Lower leg skin (tissue), 4 donors: ENCODE measurements around the gene TRIM67. TPM values are rescaled to one million over a fixed set of nuclear protein-coding genes. Genes with fewer than 3 reads are reported as not detected.
"Not testable (repeated sequence)": the region's sequence is repeated elsewhere in the genome, so short reads cannot be mapped to it uniquely, and the experiment has no call there.

Experiments used
- DNase-seq, 2 donors: peaks; one replicate each; pipeline ENCODE4 v3.0.0-alpha.2; 2019; ENCODE audit warnings: low spot score in 2 of 2
- H3K4me3 ChIP-seq: fragments of 200-600 bp; sonication (generic); 2 replicates; pipeline ENCODE4 v1.5.1; 2017; ENCODE audit warnings: mild to moderate bottlenecking, low read depth; ENCODE audit not compliant: poor library complexity, severe bottlenecking
- POLR2A ChIP-seq, 2 donors: fragments of 450-650 bp; IDR thresholded peaks; one replicate each; pipeline ENCODE4 v1.6.1; 2016 to 2017; ENCODE audit warnings: antibody characterized with exemption in 2 of 2, mild to moderate bottlenecking in 1 of 2, moderate library complexity in 1 of 2
- WGBS, 2 donors: methylation state at CpG; one replicate each; pipeline ENCODE4 v1.1.5; 2018; 5-methylcytosine and 5-hydroxymethylcytosine counted together
- intact Hi-C: fragments of 100-400 bp; cut with DNase I; formaldehyde crosslinking; loops from one replicate; pipeline ENCODE4 v1.15.0; 2023; ENCODE audit warnings: low total_unique reads
- total RNA-seq, 4 donors: library from RNA; depleted of rRNA; stranded (reverse); fragments of >200 nt; gene quantifications; one replicate each; pipeline ENCODE4 v1.1.0, GENCODE V29; 2016
- TF ChIP-seq, protein P1 (sequence below), 3 donors: fragments of 450-650 bp; IDR thresholded peaks; one replicate each; pipeline ENCODE4 v1.5.1; 2016; ENCODE audit warnings: antibody characterized with exemption in 3 of 3, mild to moderate bottlenecking in 3 of 3, moderate library complexity in 2 of 3

TRIM67 gene
- total RNA-seq, 4 donors from 2014 or later: 0.03 to 0.29 TPM; not detected in 2

DNA sequence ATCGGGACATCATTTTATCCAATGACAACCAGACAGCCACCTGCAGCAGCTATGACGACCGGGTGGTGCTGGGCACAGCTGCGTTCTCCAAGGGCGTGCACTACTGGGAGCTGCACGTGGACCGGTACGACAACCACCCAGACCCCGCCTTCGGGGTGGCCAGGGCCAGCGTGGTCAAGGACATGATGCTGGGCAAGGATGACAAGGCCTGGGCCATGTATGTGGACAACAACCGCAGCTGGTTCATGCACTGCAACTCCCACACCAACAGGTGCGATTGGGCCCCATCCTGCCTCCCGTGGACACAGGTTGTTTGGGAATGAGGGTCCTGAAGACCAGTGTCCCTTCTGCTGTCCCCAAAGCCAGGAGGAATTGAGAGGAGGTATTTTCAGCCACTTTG lies 47.1 kb downstream of the TRIM67 start:
- intact Hi-C loops: loop anchor here (5.0 to 10.0 kb wide), 2 partner anchors 292 to 404 kb away; no protein-coding TSS in a partner anchor
- no peak overlapping the region for H3K4me3 ChIP-seq
- DNase-seq: no peak
- no peak for TF ChIP-seq POLR2A (IDR thresholded peaks at IDR 0.05)
- TF ChIP-seq, protein P1, sequence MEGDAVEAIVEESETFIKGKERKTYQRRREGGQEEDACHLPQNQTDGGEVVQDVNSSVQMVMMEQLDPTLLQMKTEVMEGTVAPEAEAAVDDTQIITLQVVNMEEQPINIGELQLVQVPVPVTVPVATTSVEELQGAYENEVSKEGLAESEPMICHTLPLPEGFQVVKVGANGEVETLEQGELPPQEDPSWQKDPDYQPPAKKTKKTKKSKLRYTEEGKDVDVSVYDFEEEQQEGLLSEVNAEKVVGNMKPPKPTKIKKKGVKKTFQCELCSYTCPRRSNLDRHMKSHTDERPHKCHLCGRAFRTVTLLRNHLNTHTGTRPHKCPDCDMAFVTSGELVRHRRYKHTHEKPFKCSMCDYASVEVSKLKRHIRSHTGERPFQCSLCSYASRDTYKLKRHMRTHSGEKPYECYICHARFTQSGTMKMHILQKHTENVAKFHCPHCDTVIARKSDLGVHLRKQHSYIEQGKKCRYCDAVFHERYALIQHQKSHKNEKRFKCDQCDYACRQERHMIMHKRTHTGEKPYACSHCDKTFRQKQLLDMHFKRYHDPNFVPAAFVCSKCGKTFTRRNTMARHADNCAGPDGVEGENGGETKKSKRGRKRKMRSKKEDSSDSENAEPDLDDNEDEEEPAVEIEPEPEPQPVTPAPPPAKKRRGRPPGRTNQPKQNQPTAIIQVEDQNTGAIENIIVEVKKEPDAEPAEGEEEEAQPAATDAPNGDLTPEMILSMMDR (IDR thresholded peaks at IDR 0.05): no peak
- WGBS, 2 donors: 93 to 97% methylated on average over 8 to 13 of the region's 14 CpGs

DNA sequence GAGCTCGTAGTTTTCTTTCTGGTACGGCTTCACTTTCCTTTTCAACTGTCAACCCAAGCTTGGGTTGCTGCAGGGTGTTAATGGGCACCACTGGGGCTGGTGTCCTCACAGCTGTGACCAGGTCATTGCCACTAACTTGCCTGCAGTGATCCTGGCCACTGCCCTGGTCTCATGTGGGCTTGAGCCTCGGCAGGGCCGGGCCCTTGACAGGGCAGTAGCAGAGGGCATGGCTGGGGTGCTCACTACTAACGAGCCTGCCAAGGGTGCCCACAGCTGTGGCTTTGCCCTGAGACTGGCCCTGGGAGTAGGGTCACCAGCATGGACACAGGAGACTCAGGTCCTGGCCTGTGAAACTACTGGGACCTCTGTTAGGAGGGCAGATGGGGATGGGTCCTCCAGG lies 47.7 kb downstream of the TRIM67 start:
- 77 to 95% methylated on average over 3 to 4 of the region's 5 CpGs for WGBS, 2 donors
- H3K4me3 ChIP-seq: no peak overlapping the region
- TF ChIP-seq, protein P1 (IDR thresholded peaks at IDR 0.05): no peak
- TF ChIP-seq POLR2A (IDR thresholded peaks at IDR 0.05): no peak
- DNase-seq: no peak
- intact Hi-C loops: loop anchor here (5.0 to 10.0 kb wide), 2 partner anchors 292 to 405 kb away; no protein-coding TSS in a partner anchor

DNA sequence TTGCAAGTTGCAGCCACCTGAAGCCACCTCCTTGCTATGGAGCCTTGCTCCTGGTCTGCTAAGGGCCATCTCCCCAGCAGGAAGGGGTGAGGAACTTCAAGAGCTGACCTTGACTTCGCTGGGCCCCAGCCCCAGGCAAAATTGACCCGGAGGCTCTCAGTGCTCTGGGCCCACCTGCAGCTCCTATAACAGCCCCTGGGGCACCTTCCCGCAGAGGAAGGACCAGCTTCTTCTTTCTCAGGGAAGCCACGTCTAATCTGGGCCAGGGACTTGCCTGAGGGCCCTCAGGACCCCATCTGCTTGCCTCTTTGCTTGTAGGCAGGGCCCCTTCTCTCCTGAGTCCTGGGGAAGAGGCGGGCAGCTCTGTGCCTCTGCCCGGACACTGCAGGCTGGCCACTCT lies 48.3 kb downstream of the TRIM67 start:
- intact Hi-C loops: no loop called here
- 86 to 96% methylated on average over 3 to 5 of the region's 6 CpGs for WGBS, 2 donors

DNA sequence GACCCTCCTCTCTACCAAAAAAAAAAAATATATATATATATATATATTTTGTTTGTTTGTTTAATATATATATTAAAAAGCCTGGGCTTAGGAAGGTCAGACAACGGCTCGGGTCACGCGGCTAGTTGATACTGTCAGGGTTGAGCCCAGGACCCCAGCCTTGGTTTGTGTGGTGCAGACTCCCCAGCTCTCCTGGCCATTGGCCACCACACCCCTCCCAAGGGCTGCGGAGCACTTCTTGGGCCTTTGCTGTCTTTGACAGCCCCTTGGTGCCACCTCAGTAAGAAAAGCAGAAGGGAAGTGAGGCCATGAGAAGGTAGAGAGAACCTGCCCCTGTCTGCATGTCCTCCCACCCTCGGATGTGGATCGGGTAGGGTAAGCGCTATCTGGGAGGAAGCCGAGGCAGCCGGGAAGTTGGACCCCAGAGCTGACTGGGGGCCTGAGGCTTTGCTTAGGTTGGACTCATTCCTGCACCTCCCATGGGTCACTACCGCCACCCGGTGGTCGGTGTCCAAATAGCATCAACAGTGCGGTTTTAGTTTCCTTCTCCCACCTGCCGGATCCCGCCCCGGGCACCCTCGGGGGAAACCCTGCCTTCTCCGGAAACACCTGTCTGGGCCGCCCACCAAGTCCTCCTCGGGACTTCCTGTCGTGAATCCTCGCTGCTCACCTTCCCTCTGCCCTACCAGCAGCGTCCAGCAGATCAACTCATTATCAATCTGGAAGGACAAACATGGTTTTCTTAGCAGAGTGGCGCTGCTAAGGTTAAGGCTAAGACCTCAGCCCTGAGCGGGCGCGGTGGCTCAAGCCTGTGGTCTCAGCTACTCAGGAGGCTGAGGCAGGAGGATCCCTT lies 49.4 kb downstream of the TRIM67 start:
- 20% methylated on average over 25 to 28 of the region's 28 CpGs for WGBS, 2 donors
- intact Hi-C loops: no loop called here
- no peak for TF ChIP-seq POLR2A (IDR thresholded peaks at IDR 0.05)
- TF ChIP-seq, protein P1 (IDR thresholded peaks at IDR 0.05): peak in 1 of 3 donors; percentile 70
- H3K4me3 ChIP-seq: peak overlapping the region; percentile 21
- peak; percentile 63 to 96 for DNase-seq

More for the DNA sequence above, 48.3 kb downstream of the TRIM67 start:
- TF ChIP-seq POLR2A (IDR thresholded peaks at IDR 0.05): no peak
- TF ChIP-seq, protein P1 (IDR thresholded peaks at IDR 0.05): no peak
- H3K4me3 ChIP-seq: no peak overlapping the region
- DNase-seq: no peak

DNA sequence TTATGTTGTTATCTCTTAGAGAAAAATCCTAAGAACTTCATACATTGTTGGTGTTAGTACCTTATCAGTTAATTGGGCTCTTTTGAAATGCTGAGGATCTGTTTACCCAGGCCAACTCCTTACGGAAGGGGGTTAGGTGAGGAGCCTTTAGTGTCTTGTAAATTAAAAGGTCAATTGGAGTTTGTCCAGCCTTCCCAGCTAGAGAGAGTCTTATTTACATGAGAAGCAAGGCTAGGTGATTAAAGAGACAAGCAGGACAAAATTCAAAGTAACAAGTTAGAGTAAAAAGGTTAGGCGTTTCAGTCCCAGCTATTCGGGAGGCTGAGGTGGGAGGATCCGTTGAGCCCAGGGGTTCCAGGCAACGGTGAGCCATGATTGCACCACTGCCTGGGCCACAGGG lies 50.4 kb downstream of the TRIM67 start:
- H3K4me3 ChIP-seq, DNase-seq, intact Hi-C loops: not testable (repeated sequence)
- 59 to 68% methylated on average over 5 of the region's 5 CpGs for WGBS, 2 donors

DNA sequence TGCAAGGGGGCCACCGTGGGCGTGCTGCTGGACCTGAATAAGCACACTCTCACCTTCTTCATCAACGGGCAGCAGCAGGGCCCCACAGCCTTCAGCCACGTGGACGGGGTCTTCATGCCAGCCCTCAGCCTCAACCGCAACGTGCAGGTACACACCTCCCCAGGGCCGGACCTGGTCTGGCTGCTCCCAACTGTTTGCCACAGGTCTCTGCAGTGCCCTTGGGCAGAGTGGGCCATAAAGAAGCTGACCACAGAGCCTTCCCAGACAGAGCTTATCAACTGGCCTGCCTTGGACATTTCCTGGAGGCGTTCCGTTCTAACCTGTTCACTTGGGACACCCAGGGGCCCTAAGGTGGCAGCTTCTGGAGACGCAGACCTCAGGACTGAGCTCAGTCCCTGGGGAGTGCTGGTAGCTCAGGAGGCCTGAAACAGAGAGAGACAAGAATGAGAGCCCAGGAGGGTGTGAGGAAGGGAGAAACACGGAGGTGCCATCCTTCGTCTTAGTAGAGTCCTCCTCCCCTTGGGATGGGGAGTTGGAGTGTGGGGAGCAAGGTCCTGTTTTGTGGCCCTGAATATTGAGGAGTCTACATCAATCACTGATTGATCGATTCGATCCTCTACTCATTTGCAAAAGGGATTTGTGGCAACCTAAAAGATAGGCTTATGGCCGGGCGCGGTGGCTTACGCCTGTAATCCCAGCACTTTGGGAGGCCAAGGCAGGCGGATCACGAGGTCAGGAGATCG lies 52.1 kb downstream of the TRIM67 start:
- DNase-seq: no peak
- WGBS, 2 donors: 93 to 94% methylated on average over 21 to 22 of the region's 22 CpGs
- H3K4me3 ChIP-seq: no peak overlapping the region
- intact Hi-C loops: no loop called here
- no peak for TF ChIP-seq POLR2A (IDR thresholded peaks at IDR 0.05)
- TF ChIP-seq, protein P1 (IDR thresholded peaks at IDR 0.05): no peak
